Medulla oblongata (tissue), 1 donor: ENCODE measurements around the gene TCF7.

Experiments used
- DNase-seq: peaks from one replicate; pipeline ENCODE4 v3.0.0-alpha.2; 2015; ENCODE audit errors: extremely low spot score

Gene TCF7

GRCh38 chr5:134090522-134090921, 24.0 kb upstream of the TCF7 start:
- DNase-seq: no peak

DNA sequence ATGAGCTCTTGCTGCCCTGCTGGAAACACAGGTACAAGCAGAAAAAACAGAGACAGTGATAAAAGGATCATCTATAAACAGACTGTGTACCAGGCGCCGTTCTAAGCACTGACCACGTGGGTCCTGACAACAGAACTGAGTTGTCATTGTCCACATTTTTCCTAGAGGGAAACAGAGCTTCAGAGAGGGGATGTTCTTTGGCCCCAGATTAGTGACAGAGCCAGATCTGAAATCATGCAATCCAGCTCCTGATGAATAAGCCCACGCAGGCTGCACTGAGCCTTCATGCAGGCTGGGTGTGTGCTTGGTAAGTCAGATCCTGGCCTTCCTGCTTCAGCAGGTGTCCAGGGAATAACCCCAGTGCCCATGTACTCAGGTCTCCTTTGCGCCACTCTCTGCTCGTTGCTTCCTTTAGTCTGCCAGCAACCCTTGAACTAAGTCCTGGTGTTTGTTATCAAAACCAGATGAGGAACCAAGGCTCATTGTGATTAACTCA, 22.8 kb upstream of the TCF7 start:
- DNase-seq: peak; percentile 75

GRCh38 chr5:134092875-134093274, 21.6 kb upstream of the TCF7 start:
- DNase-seq: no peak

- DNase-seq: no peak
These were observed 21.1 kb upstream of the TCF7 start for GRCh38 chr5:134093351-134093750.

DNA sequence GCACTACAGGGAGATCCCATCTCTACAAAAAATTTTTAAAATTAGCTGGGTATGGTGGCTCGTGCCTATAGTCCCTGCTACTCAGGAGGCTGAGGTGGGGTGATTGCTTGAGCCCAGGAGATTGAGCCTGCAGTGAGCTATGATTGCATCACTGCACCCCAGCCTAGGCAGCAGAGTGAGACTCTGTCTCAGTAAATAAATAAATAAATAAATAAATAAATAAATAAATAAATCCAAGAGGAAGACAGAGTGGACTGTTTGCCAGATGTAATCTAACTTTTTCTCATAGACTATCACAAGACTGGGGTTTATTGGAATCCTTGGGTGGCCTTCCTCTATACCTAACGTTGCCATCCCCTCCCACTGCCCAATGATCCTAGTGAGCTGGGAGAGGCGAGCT, 19.2 kb upstream of the TCF7 start:
- no peak for DNase-seq

GRCh38 chr5:134095887-134096589, 18.4 kb upstream of the TCF7 start:
- no peak for DNase-seq

- DNase-seq: no peak
These were observed 17.2 kb upstream of the TCF7 start for GRCh38 chr5:134097211-134097749.

GRCh38 chr5:134098690-134099089, 15.8 kb upstream of the TCF7 start:
- no peak for DNase-seq

DNA sequence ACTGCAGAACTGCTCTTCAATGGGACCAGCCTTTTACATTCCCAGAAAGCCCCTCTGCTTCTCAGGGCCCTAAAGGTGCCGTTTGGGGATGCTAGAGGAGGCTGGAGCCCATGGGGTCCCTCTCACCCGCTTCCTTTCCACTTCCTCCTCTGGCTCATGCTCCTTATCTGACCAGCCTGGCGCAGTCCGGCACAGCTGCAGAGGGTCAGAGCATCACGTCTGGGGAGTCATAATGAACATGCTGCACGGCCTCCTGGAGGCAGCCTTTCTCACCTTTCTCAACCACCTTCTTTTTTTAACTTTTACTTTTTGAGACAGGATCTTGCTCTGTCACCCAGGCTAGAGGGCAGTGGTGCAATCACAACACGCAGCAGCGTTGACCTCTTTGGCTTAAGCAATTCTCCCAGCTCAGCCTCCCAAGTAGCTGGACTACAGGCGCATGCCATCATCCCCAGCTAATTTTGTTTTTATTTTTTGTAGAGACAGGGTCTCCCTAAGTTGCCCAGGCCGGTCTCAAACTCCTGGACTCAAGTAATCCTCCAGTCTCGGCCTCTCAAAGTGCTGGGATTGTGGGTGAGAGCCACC, 15.1 kb upstream of the TCF7 start:
- no peak for DNase-seq

- no peak for DNase-seq
These were observed 14.6 kb upstream of the TCF7 start for GRCh38 chr5:134099939-134100282.

GRCh38 chr5:134100283-134101091, 14.0 kb upstream of the TCF7 start:
- peak; percentile 35 for DNase-seq

GRCh38 chr5:134101686-134102439, 12.6 kb upstream of the TCF7 start:
- DNase-seq: peak; percentile 77

GRCh38 chr5:134103397-134103796, 11.1 kb upstream of the TCF7 start:
- no peak for DNase-seq

DNA sequence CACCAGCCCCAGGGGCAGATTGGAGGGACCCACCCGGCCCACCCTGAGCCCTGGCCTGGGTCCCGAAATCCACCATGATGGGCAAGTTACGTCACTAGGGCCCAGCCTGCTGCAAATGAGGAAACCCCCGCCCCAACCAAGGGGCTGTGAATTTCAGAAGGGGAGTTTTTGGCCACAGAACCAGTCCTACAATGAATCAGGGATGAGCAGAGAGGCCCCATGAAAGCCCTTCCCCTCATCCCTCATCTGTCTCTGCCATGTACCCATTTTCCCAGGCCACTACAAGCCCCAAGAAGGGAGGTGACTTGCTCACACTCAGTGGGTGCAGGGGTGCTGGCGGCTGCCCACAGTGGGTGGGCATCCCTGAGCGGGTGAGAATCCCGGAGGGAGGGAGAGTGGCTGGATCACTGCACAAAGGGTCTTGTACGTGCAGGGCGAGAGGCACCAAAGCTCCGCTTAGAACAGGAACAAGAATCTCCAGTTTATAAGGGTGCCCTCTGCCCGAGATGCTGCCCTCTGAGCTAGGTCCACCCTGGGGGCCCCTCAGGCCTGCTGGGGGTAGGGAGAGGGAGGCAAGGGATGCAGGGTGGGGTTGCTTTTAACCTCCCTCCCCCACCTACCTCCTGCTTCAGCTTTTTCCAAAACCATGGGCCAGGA, 10.4 kb upstream of the TCF7 start:
- DNase-seq: no peak

DNA sequence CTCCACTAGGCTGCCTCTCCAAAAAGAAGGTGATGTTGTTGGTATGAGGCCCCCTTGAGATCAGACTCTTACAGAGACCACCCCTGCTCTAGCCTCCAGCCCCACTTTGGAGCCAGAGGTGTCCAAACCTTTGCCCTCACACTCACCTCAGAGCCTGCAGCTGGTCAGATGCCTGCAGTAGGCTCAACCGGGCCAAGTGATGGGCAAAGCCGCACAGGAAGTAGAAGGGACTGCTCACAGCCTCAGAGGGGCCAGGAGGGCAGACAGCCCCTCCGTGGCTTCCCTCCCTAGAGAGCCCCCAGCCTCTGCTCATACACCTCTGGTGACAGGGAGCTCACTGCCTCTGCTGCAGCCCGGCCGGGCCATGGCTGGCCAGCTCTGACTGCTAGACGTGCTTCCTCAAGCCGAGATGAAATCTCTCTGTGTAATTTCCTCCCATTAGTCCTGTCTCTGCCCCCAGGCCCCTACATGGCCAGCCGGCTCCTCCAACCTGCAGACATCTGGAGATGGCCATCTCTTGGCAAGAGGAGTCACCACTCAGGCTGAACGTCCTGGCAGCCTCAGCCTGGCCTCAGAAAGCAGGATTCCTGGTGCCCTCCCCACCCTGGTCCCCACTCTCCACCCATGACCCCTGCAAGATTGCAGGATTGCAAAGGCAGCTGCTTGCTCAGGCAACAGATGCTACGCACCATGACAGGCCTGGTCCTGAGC, 7.3 kb upstream of the TCF7 start:
- no peak for DNase-seq

- DNase-seq: no peak
These were observed 6.7 kb upstream of the TCF7 start for GRCh38 chr5:134107779-134108178.

GRCh38 chr5:134110382-134110781, 4.1 kb upstream of the TCF7 start:
- no peak for DNase-seq

GRCh38 chr5:134111741-134112647, 2.5 kb upstream of the TCF7 start:
- DNase-seq: no peak

- no peak for DNase-seq
These were observed 1.6 kb upstream of the TCF7 start for GRCh38 chr5:134112726-134113362.
